Measurements from ENCODE around the gene ELMO1. TPM values are rescaled to one million over a fixed set of nuclear protein-coding genes. Genes with fewer than 3 reads are reported as not detected.

Gene ELMO1
- total RNA-seq, 1 experiment from 2014 or later = 1.1 TPM

DNA sequence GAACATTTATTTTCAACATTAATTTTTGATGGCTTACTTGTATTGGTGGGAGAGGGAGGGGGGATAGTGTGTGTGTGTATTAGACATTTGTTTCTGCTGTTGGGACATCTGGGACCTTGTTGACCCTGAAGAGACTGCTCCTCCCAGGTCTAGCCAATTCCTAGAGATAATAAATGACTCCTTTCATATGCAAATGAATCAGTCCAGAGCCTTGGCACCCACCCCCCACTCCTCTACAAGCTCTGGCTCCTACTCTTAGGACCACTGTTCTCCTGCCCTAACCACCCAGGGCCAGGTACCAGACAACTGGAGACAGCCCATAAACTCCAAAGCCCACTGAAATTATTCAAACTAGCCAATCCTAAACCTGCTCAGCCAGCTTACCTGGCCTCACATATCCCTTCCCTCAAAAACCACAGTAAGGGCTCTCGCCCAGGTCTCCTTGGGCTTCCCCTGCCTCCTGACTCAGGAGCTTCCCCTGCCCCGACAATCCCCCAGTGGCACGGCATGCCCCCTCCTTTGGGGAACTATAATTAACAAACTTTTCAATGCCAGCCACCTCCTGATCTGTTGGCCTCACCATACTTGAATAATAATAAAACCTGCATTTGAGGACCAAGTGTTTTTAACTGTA lies 233.3 kb downstream of the ELMO1 start:
- Histone ChIP-seq H3K9ac (ENCODE audit: low read length) (no peak overlapping the region), H3K36me3 (ENCODE audit: control insufficient read depth in 1 of 2, insufficient read depth in 2 of 2, low read length in 2 of 2) (no peaks in the 10 kb centered on the region), H3K4me2 (ENCODE audit: low read length) (no peak overlapping the region), H3K27ac (ENCODE audit: low read depth, low read length) (no peak overlapping the region), H3K4me1 (ENCODE audit: control insufficient read depth in 1 of 2, insufficient read depth in 2 of 2, low read length in 2 of 2) (no peaks in the 10 kb centered on the region), H3K27me3 (ENCODE audit: insufficient read depth, low read length) (peaks cover 26% of the 10 kb centered on the region), H3K9me3 (ENCODE audit: control insufficient read depth in 1 of 2, insufficient read depth in 1 of 2, low read depth in 1 of 2, low read length in 2 of 2) (no peaks in the 10 kb centered on the region), H4K20me1 (ENCODE audit: insufficient read depth) (no peaks in the 10 kb centered on the region), H3K79me2 (ENCODE audit: insufficient read depth, low read length) (no peaks in the 10 kb centered on the region), H3K4me3 (replicated peaks in 1 of 2; ENCODE audit: low read depth in 1 of 2, low read length in 2 of 2) (no peak overlapping the region), H3K9me2 (ENCODE audit: insufficient read depth) (no peaks in the 10 kb centered on the region), H2AFZ (ENCODE audit: low read depth, low read length, poor library complexity, severe bottlenecking) (no peak overlapping the region)
- DNase-seq (ENCODE audit: low read depth, low spot score) (no peak), ATAC-seq (no peak)
- ChIA-PET POLR2A (no interaction called here), RAD21 (ENCODE audit: low non-redundant PET in 1 of 2, low total read pairs in 2 of 2, uncharacterized antibody in 2 of 2, unreplicated experiment in 2 of 2) (no interaction called here), CTCF (no interaction called here)
- intact Hi-C loops (cut with micrococcal nuclease) = no loop called here
- TF ChIP-seq EZH2 (IDR thresholded peaks at IDR 0.05) = no peak
- no TSS peak for BruUV-seq (replicated peaks)

DNA sequence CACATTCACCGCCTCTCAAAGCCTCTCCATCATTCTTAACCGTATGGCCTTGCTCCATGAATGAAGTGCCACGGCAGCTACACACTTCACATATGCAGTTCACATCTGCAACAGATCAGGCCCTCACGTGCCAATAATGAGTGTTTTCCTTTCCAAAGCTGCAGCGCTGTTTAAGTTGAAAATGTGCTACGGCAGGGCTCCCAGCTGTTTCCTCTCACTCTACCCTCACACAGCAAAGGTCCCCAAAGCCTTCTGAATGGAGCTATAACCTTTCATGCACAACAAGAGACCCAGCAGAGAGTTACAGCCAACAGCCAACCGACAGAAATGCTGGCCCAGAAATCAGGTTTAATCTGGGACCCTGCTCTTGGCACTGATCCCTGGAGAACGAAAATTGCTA lies 236.1 kb downstream of the ELMO1 start:
- no peak overlapping the region for H3K4me2 ChIP-seq (ENCODE audit: low read length)
- intact Hi-C loops (cut with micrococcal nuclease) = no loop called here
- H3K36me3 ChIP-seq (ENCODE audit: control insufficient read depth in 1 of 2, insufficient read depth in 2 of 2, low read length in 2 of 2) = no peaks in the 10 kb centered on the region
- ATAC-seq (no peak), DNase-seq (ENCODE audit: low read depth, low spot score) (no peak)
- no peak overlapping the region for H3K27ac ChIP-seq (ENCODE audit: low read depth, low read length)
- H4K20me1 ChIP-seq (ENCODE audit: insufficient read depth) = no peaks in the 10 kb centered on the region
- ChIA-PET CTCF (no interaction called here), POLR2A (no interaction called here), RAD21 (ENCODE audit: low non-redundant PET in 1 of 2, low total read pairs in 2 of 2, uncharacterized antibody in 2 of 2, unreplicated experiment in 2 of 2) (no interaction called here)
- no peaks in the 10 kb centered on the region for H3K4me1 ChIP-seq (ENCODE audit: control insufficient read depth in 1 of 2, insufficient read depth in 2 of 2, low read length in 2 of 2)
- no peak overlapping the region for H3K4me3 ChIP-seq (replicated peaks in 1 of 2; ENCODE audit: low read depth in 1 of 2, low read length in 2 of 2)
- no peaks in the 10 kb centered on the region for H3K9me2 ChIP-seq (ENCODE audit: insufficient read depth)
- H3K9me3 ChIP-seq (ENCODE audit: control insufficient read depth in 1 of 2, insufficient read depth in 1 of 2, low read depth in 1 of 2, low read length in 2 of 2) = no peaks in the 10 kb centered on the region
- no peak for TF ChIP-seq SIN3A (IDR thresholded peaks at IDR 0.05; ENCODE audit: low read depth)
- no peak for TF ChIP-seq YY1 (IDR thresholded peaks at IDR 0.05; ENCODE audit: extremely low read depth, insufficient replicate concordance, low read depth, low read length)
- TF ChIP-seq EGR1 (IDR thresholded peaks at IDR 0.05; ENCODE audit: low read depth) = no peak
- TF ChIP-seq, protein P1, sequence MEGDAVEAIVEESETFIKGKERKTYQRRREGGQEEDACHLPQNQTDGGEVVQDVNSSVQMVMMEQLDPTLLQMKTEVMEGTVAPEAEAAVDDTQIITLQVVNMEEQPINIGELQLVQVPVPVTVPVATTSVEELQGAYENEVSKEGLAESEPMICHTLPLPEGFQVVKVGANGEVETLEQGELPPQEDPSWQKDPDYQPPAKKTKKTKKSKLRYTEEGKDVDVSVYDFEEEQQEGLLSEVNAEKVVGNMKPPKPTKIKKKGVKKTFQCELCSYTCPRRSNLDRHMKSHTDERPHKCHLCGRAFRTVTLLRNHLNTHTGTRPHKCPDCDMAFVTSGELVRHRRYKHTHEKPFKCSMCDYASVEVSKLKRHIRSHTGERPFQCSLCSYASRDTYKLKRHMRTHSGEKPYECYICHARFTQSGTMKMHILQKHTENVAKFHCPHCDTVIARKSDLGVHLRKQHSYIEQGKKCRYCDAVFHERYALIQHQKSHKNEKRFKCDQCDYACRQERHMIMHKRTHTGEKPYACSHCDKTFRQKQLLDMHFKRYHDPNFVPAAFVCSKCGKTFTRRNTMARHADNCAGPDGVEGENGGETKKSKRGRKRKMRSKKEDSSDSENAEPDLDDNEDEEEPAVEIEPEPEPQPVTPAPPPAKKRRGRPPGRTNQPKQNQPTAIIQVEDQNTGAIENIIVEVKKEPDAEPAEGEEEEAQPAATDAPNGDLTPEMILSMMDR (IDR thresholded peaks at IDR 0.05 in 2 of 3, conservative IDR thresholded peaks at IDR 0.05 in 1 of 3; ENCODE audit: borderline replicate concordance in 1 of 3, insufficient read depth in 1 of 3, low read depth in 2 of 3, low read length in 2 of 3) = no peak
- no peak for TF ChIP-seq TCF7L2 (IDR thresholded peaks at IDR 0.05; ENCODE audit: borderline replicate concordance, extremely low read depth, insufficient read depth, insufficient read length)
- no peak overlapping the region for H2AFZ ChIP-seq (ENCODE audit: low read depth, low read length, poor library complexity, severe bottlenecking)
- no peak overlapping the region for H3K9ac ChIP-seq (ENCODE audit: low read length)
- no TSS peak for BruUV-seq (replicated peaks)
- no peaks in the 10 kb centered on the region for H3K79me2 ChIP-seq (ENCODE audit: insufficient read depth, low read length)
- H3K27me3 ChIP-seq (ENCODE audit: insufficient read depth, low read length) = peaks cover 26% of the 10 kb centered on the region
